GM18511 (cell line): ENCODE results near the gene PERM1.

Experiments
- ATAC-seq: cut with Tn5 transposase; IDR thresholded peaks from one replicate; pipeline ENCODE4 v1.9.1; 2021; ENCODE audit warnings: mild to moderate bottlenecking, moderate library complexity; ENCODE audit not compliant: unreplicated experiment

The PERM1 gene

GRCh38 chr1:936348-937264 is 45.3 kb downstream of the PERM1 start:
- ATAC-seq = no peak

GRCh38 chr1:935751-936231 is 46.1 kb downstream of the PERM1 start:
- no peak for ATAC-seq

GRCh38 chr1:934991-935750 is 46.7 kb downstream of the PERM1 start:
- ATAC-seq = no peak

GRCh38 chr1:933603-933940 is 48.3 kb downstream of the PERM1 start:
- no peak for ATAC-seq

- ATAC-seq = no peak
These were observed 48.9 kb downstream of the PERM1 start for GRCh38 chr1:932776-933602.

- ATAC-seq = no peak
These were observed 49.8 kb downstream of the PERM1 start for GRCh38 chr1:932173-932510.

GRCh38 chr1:931380-932172 is 50.3 kb downstream of the PERM1 start:
- ATAC-seq = no peak

GRCh38 chr1:930633-931138 is 51.2 kb downstream of the PERM1 start:
- ATAC-seq = no peak

GRCh38 chr1:929712-930632 is 51.9 kb downstream of the PERM1 start:
- ATAC-seq = no peak

GRCh38 chr1:928825-929661 is 52.9 kb downstream of the PERM1 start:
- no peak for ATAC-seq

GRCh38 chr1:927748-928147 is 54.1 kb downstream of the PERM1 start:
- no peak for ATAC-seq

GRCh38 chr1:927234-927633 is 54.7 kb downstream of the PERM1 start:
- ATAC-seq = no peak

- ATAC-seq = no peak
These were observed 56.1 kb downstream of the PERM1 start for GRCh38 chr1:925561-926421.
